Stomach (tissue), 4 donors: ENCODE measurements around the gene CECR2.

Source experiments
- POLR2A ChIP-seq, 4 donors: fragments of 450-650 bp; IDR thresholded peaks; one replicate each; pipeline ENCODE4 v1.6.1; 2016; ENCODE audit warnings: antibody characterized with exemption in 4 of 4, control low read depth in 2 of 4, mild to moderate bottlenecking in 1 of 4, moderate library complexity in 1 of 4
- TF ChIP-seq, protein P1 (sequence below), 7 experiments: fragments of 450-650 bp in 4 of 7; fragments of 200-600 bp in 3 of 7; sonication (generic) in 3 of 7; IDR thresholded peaks; one replicate each; pipeline ENCODE4 v1.5.1; 2016 to 2019; ENCODE audit warnings: antibody characterized with exemption in 7 of 7, control low read depth in 2 of 7, mild to moderate bottlenecking in 1 of 7

DNA sequence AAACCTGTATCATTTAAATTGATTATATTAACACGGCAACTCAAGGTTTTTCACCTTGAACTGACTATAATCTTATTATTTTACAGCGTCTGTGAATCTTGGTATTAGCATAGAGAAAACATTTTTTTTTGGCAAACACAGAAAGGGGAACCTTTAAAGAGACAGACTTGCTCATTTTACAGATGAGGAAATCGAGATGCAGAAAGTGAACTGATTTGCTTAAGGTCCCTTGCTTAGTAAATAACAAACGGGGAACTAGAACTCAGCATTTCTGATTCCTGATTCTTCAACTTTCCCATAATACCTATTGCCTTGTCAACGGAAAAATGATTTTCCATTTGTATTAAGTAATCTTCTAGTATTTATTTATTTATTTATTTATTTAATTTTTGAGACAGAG, 33.2 kb upstream of the CECR2 start:
- no peak for TF ChIP-seq POLR2A (IDR thresholded peaks at IDR 0.05)
- TF ChIP-seq, protein P1, sequence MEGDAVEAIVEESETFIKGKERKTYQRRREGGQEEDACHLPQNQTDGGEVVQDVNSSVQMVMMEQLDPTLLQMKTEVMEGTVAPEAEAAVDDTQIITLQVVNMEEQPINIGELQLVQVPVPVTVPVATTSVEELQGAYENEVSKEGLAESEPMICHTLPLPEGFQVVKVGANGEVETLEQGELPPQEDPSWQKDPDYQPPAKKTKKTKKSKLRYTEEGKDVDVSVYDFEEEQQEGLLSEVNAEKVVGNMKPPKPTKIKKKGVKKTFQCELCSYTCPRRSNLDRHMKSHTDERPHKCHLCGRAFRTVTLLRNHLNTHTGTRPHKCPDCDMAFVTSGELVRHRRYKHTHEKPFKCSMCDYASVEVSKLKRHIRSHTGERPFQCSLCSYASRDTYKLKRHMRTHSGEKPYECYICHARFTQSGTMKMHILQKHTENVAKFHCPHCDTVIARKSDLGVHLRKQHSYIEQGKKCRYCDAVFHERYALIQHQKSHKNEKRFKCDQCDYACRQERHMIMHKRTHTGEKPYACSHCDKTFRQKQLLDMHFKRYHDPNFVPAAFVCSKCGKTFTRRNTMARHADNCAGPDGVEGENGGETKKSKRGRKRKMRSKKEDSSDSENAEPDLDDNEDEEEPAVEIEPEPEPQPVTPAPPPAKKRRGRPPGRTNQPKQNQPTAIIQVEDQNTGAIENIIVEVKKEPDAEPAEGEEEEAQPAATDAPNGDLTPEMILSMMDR (IDR thresholded peaks at IDR 0.05): no peak
